Neural cell (in vitro differentiated cells): ENCODE results near the gene PTCH1. TPM values are rescaled to one million over a fixed set of nuclear protein-coding genes. Genes with fewer than 3 reads are reported as not detected.

Source experiments
- H2AFZ ChIP-seq: fragments of 200-600, 300-800 bp; sonication (generic), shearing (Covaris generic); 2 replicates; pipeline ENCODE4 v1.6.0; 2014; ENCODE audit warnings: low read depth, mild to moderate bottlenecking, antibody characterized with exemption, low read length, moderate library complexity
- H3F3A ChIP-seq: fragments of 200-600 bp; shearing (Covaris generic); 2 replicates; pipeline ENCODE4 v1.6.1; 2016; ENCODE audit warnings: mild to moderate bottlenecking, moderate library complexity, mixed read lengths, antibody characterized with exemption, low read length; ENCODE audit not compliant: insufficient read depth, poor library complexity, severe bottlenecking
- H3K27ac ChIP-seq: fragments of 200-600, 300-800 bp; sonication (generic), shearing (Covaris generic); 2 replicates; pipeline ENCODE4 v1.5.1; 2014; ENCODE audit warnings: mild to moderate bottlenecking, low read length, moderate library complexity
- H3K27me3 ChIP-seq: fragments of 300-800, 200-600 bp; sonication (generic), shearing (Covaris generic); 2 replicates; pipeline ENCODE4 v1.6.0; 2014; ENCODE audit warnings: mild to moderate bottlenecking, low read depth, low read length, moderate library complexity; ENCODE audit not compliant: insufficient read depth
- H3K36me3 ChIP-seq: fragments of 300-800, 200-600 bp; sonication (generic), shearing (Covaris generic); 2 replicates; pipeline ENCODE4 v1.5.1; 2014; ENCODE audit warnings: mild to moderate bottlenecking, antibody characterized with exemption, low read length, moderate library complexity; ENCODE audit not compliant: insufficient read depth
- H3K4me2 ChIP-seq: fragments of 300-800, 200-600 bp; sonication (generic), shearing (Covaris generic); 2 replicates; pipeline ENCODE4 v1.6.0; 2014; ENCODE audit warnings: mild to moderate bottlenecking, low read length
- H3K4me3 ChIP-seq: fragments of 300-800, 200-600 bp; sonication (generic), shearing (Covaris generic); 2 replicates; pipeline ENCODE4 v1.5.1; 2014; ENCODE audit warnings: mild to moderate bottlenecking, low read length, moderate library complexity
- H3K79me2 ChIP-seq: fragments of 200-600 bp; shearing (Covaris generic); replicated peaks from 2 replicates; pipeline ENCODE4 v1.6.0; 2014; ENCODE audit warnings: mild to moderate bottlenecking, low read length, moderate library complexity; ENCODE audit not compliant: insufficient read depth
- H3K9ac ChIP-seq: fragments of 300-800, 200-600 bp; sonication (generic), shearing (Covaris generic); 2 replicates; pipeline ENCODE4 v1.6.1; 2016; ENCODE audit warnings: mild to moderate bottlenecking, low read length, mixed read lengths
- H3K9me2 ChIP-seq: fragments of 200-600 bp; shearing (Covaris generic); 2 replicates; pipeline ENCODE4 v1.6.1; 2016; ENCODE audit warnings: mild to moderate bottlenecking, low read length, mixed read lengths; ENCODE audit not compliant: insufficient read depth
- H3K9me3 ChIP-seq: fragments of 200-600, 300-800 bp; sonication (generic), shearing (Covaris generic); 2 replicates; pipeline ENCODE4 v1.6.1; 2016; ENCODE audit warnings: mild to moderate bottlenecking, mixed run types, low read length, moderate library complexity, mixed read lengths
- H4K20me1 ChIP-seq: fragments of 200-600 bp; shearing (Covaris generic); 2 replicates; pipeline ENCODE4 v1.6.1; 2016; ENCODE audit warnings: mild to moderate bottlenecking, mixed run types; ENCODE audit not compliant: insufficient read depth
- CTCF ChIP-seq: fragments of 450-650 bp; IDR thresholded peaks from 2 replicates; pipeline ENCODE4 v1.5.1; 2014; ENCODE audit warnings: antibody characterized with exemption, mild to moderate bottlenecking, moderate library complexity; ENCODE audit not compliant: poor library complexity, severe bottlenecking
- EP300 ChIP-seq: fragments of 450-650 bp; conservative IDR thresholded peaks from 2 replicates; pipeline ENCODE4 v1.6.1; 2014; ENCODE audit warnings: antibody characterized with exemption, mild to moderate bottlenecking, moderate library complexity; ENCODE audit not compliant: poor library complexity, severe bottlenecking
- EZH2 ChIP-seq: fragments of 200-600, 300-800 bp; shearing (Covaris generic), sonication (generic); IDR thresholded peaks from 2 replicates; pipeline ENCODE4 v1.6.1; 2014; ENCODE audit warnings: antibody characterized with exemption, low read length, borderline replicate concordance, mild to moderate bottlenecking; ENCODE audit not compliant: insufficient read depth, poor library complexity, severe bottlenecking
- MXI1 ChIP-seq: fragments of 450-650 bp; conservative IDR thresholded peaks from 2 replicates; pipeline ENCODE4 v1.6.1; 2014; ENCODE audit warnings: antibody characterized with exemption, mild to moderate bottlenecking; ENCODE audit not compliant: poor library complexity, severe bottlenecking
- POLR2AphosphoS5 ChIP-seq: IDR thresholded peaks from 2 replicates; pipeline ENCODE4 v1.6.1; 2012
- RAD21 ChIP-seq: fragments of 450-650 bp; conservative IDR thresholded peaks from 2 replicates; pipeline ENCODE4 v1.6.1; 2014; ENCODE audit warnings: antibody characterized with exemption, mild to moderate bottlenecking, moderate library complexity
- SMC3 ChIP-seq: fragments of 450-650 bp; conservative IDR thresholded peaks from 2 replicates; pipeline ENCODE4 v1.6.1; 2014; ENCODE audit warnings: antibody characterized with exemption, mild to moderate bottlenecking, moderate library complexity; ENCODE audit not compliant: poor library complexity
- TAF1 ChIP-seq: IDR thresholded peaks from 2 replicates; pipeline ENCODE4 v1.6.1; 2012; ENCODE audit warnings: low read depth
- polyA plus RNA-seq: library from polyadenylated mRNA; depleted of rRNA; stranded (reverse); fragments of >200 nt; gene quantifications from 2 replicates; pipeline ENCODE4 v1.2.3, GENCODE V29; 2014
- TF ChIP-seq, protein P1 (sequence below): IDR thresholded peaks from 2 replicates; pipeline ENCODE4 v1.6.1; 2012; ENCODE audit warnings: borderline replicate concordance

Gene PTCH1
- polyA plus RNA-seq, 1 donor from 2014 or later, result 15.6 TPM

GRCh38 chr9:95517559-95518425 lies 1.0 kb upstream of the PTCH1 start:
- no peaks in the 10 kb centered on the region for H3K9me2 ChIP-seq
- H3K79me2 ChIP-seq, result peaks cover 27% of the 10 kb centered on the region
- H3K9me3 ChIP-seq, result no peaks in the 10 kb centered on the region
- peak overlapping the region; percentile 71 for H2AFZ ChIP-seq
- H3K9ac ChIP-seq, result peak overlapping the region; percentile 89
- TF ChIP-seq MXI1, result no peak
- TF ChIP-seq, protein P1, sequence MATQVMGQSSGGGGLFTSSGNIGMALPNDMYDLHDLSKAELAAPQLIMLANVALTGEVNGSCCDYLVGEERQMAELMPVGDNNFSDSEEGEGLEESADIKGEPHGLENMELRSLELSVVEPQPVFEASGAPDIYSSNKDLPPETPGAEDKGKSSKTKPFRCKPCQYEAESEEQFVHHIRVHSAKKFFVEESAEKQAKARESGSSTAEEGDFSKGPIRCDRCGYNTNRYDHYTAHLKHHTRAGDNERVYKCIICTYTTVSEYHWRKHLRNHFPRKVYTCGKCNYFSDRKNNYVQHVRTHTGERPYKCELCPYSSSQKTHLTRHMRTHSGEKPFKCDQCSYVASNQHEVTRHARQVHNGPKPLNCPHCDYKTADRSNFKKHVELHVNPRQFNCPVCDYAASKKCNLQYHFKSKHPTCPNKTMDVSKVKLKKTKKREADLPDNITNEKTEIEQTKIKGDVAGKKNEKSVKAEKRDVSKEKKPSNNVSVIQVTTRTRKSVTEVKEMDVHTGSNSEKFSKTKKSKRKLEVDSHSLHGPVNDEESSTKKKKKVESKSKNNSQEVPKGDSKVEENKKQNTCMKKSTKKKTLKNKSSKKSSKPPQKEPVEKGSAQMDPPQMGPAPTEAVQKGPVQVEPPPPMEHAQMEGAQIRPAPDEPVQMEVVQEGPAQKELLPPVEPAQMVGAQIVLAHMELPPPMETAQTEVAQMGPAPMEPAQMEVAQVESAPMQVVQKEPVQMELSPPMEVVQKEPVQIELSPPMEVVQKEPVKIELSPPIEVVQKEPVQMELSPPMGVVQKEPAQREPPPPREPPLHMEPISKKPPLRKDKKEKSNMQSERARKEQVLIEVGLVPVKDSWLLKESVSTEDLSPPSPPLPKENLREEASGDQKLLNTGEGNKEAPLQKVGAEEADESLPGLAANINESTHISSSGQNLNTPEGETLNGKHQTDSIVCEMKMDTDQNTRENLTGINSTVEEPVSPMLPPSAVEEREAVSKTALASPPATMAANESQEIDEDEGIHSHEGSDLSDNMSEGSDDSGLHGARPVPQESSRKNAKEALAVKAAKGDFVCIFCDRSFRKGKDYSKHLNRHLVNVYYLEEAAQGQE, result no peak
- TF ChIP-seq EP300, result no peak
- TF ChIP-seq CTCF, result peak; percentile 50
- TF ChIP-seq EZH2, result no peak
- TF ChIP-seq TAF1, result peak; percentile 38
- peak; percentile 54 for TF ChIP-seq RAD21
- TF ChIP-seq SMC3, result no peak
- no peak for TF ChIP-seq POLR2AphosphoS5
- peak overlapping the region; percentile 92 for H3K27ac ChIP-seq
- no peaks in the 10 kb centered on the region for H4K20me1 ChIP-seq
- peak overlapping the region; percentile 85 for H3K4me2 ChIP-seq
- peaks cover 23% of the 10 kb centered on the region for H3K27me3 ChIP-seq
- H3F3A ChIP-seq, result no peaks in the 10 kb centered on the region
- H3K36me3 ChIP-seq, result no peaks in the 10 kb centered on the region
- peak overlapping the region; percentile 85 for H3K4me3 ChIP-seq

- Histone ChIP-seq H2AFZ (no peak overlapping the region), H3K27ac (peak overlapping the region; percentile 92), H3K4me2 (peak overlapping the region; percentile 85), H3K9me2 (no peaks in the 10 kb centered on the region), H3K9ac (peak overlapping the region; percentile 89), H3F3A (no peaks in the 10 kb centered on the region), H3K9me3 (no peaks in the 10 kb centered on the region), H3K27me3 (peaks cover 32% of the 10 kb centered on the region), H3K79me2 (peaks cover 42% of the 10 kb centered on the region), H4K20me1 (no peaks in the 10 kb centered on the region), H3K36me3 (no peaks in the 10 kb centered on the region), H3K4me3 (peak overlapping the region; percentile 98)
- TF ChIP-seq RAD21, result no peak
- no peak for TF ChIP-seq EZH2
- TF ChIP-seq SMC3, result no peak
- TF ChIP-seq MXI1, result no peak
- TF ChIP-seq, protein P1, result peak; percentile 48
These were observed 494 bp downstream of the PTCH1 start for GRCh38 chr9:95516221-95516733.
